Heart right ventricle (tissue), 16 donors: ENCODE results near the gene DFFB. TPM values are rescaled to one million over a fixed set of nuclear protein-coding genes. Genes with fewer than 3 reads are reported as not detected.

Source experiments
- ATAC-seq, 8 donors: fragments of 200-7000 bp; cut with Tn5 transposase; one replicate each; pipeline ENCODE4 v1.9.1; 2020; ENCODE audit warnings: mild to moderate bottlenecking in 8 of 8, moderate library complexity in 8 of 8, moderate number of reproducible peaks in 1 of 8
- DNase-seq, 2 donors: peaks; one replicate each; pipeline ENCODE4 v3.0.0-alpha.2; 2020
- H3K27ac ChIP-seq, 10 donors: fragments of 200-600 bp; sonication (generic) in 2 of 10; one replicate each; pipeline versions ENCODE4 v1.5.0 to v1.8.0; 2020 to 2022; ENCODE audit warnings: mild to moderate bottlenecking in 3 of 10
- H3K27me3 ChIP-seq, 7 donors: fragments of 200-600 bp; one replicate each; pipeline ENCODE4 v1.8.0; 2021 to 2022; ENCODE audit warnings: mild to moderate bottlenecking in 2 of 7
- H3K36me3 ChIP-seq, 9 donors: fragments of 200-600 bp; sonication (generic) in 1 of 9; one replicate each; pipeline versions ENCODE4 v1.5.0 to v1.8.0; 2020 to 2022; ENCODE audit warnings: mild to moderate bottlenecking in 2 of 9
- H3K4me1 ChIP-seq, 9 donors: fragments of 200-600 bp; sonication (generic) in 1 of 9; one replicate each; pipeline versions ENCODE4 v1.5.0 to v1.8.0; 2020 to 2022; ENCODE audit warnings: mild to moderate bottlenecking in 4 of 9
- H3K4me3 ChIP-seq, 10 donors: fragments of 200-600 bp; sonication (generic) in 2 of 10; one replicate each; pipeline versions ENCODE4 v1.5.0 to v1.8.0; 2020 to 2022; ENCODE audit warnings: mild to moderate bottlenecking in 7 of 10, moderate library complexity in 2 of 10
- H3K9me3 ChIP-seq, 11 donors: fragments of 200-600 bp in 10 of 11; sonication (generic) in 2 of 11; one replicate each; pipeline versions ENCODE4 v1.5.0 to v1.8.0; 2013 to 2022; ENCODE audit warnings: mild to moderate bottlenecking in 2 of 11, control low read depth in 1 of 11, moderate library complexity in 1 of 11
- CTCF ChIP-seq, 9 donors: fragments of 200-600 bp; sonication (generic) in 2 of 9; IDR thresholded peaks; one replicate each; pipeline versions ENCODE4 v1.5.0 to v1.8.0; 2021 to 2022; ENCODE audit warnings: antibody characterized with exemption in 9 of 9, mild to moderate bottlenecking in 5 of 9, moderate library complexity in 1 of 9
- WGBS, 2 donors: extraction: QIAGEN DNeasy Blood & Tissue Kit; methylation state at CpG; one replicate each; pipeline ENCODE4 v1.1.7; 2013; ENCODE audit warnings: inconsistent platforms in 1 of 2; 5-methylcytosine and 5-hydroxymethylcytosine counted together
- intact Hi-C, 10 donors: fragments of 100-400 bp; cut with DNase I; formaldehyde crosslinking; loops; one replicate each; pipeline versions ENCODE4 v1.11.1 to v1.14.2; 2022
- polyA plus RNA-seq, 2 donors: library from polyadenylated mRNA; stranded (reverse); fragments of 200-250 nt; gene quantifications; one replicate each; pipeline ENCODE4 v1.2.3, GENCODE V29; 2013
- total RNA-seq, 10 donors: library from RNA; stranded (reverse); fragmentation: NEBNext Ultra II Directional in 3 of 10; extraction: Animal tissue kit (Norgen Biotek cat#: 25700) in 3 of 10; gene quantifications; one replicate each; pipeline versions ENCODE4 v1.2.1 to v1.2.4, GENCODE V29; 2021 to 2023
- donor health status: Arrhythmogenic right ventricular cardiomyopathy.
- donor health status: ischemic (EF 13 %, LVEDD 7.1; RV severe dilation, severe dysfunction).
- donor health status: healthy with polysubstance abuse.
- donor health status: DM: no; HTN: yes; CAD: no.
- donor health status: DM: no; HTN: no; CAD: no.
- donor health status: ischemic (EF 25% LVEDD 6.9; RV normal size, moderate dysfunction).
- donor health status: ischemic (EF 25% LVEDD 5.7; RV mildly dilated, moderate dysfunction).
- donor health status: healthy.
- donor health status: DM: yes; HTN: yes; CAD: no.
- donor health status: Ischemic cardiomyopathy.
- donor health status: ischemic (EF 35%, LVEDD 5.7; RV mildly dilated, moderate dysfunction).
- donor health status: nonischemic (EF 11% LVEDD 7.7; RV severe dilation, severe dysfunction).
- donor health status: DM: yes; HTN: yes; CAD: no.
- donor health status: PGD.
- donor health status: ischemic (EF 29% LVEDD 5.4; RV normal size, mild dysfunction).
- donor health status: nonischemic (EF 23%, LVEDD 6.1; RV moderate dilation, normal function).

The DFFB gene
- total and polyA plus RNA-seq, 12 donors = 1.2 to 7.9 (median 2.3) TPM

GRCh38 chr1:3925256-3925655 lies 68.0 kb downstream of the DFFB start:
- H3K4me1 ChIP-seq = no peaks in the 10 kb centered on the region
- H3K4me3 ChIP-seq = no peak overlapping the region
- H3K9me3 ChIP-seq = no peaks in the 10 kb centered on the region
- DNase-seq (no peak), ATAC-seq (no peak)
- 84 to 85% methylated on average over 12 of the region's 12 CpGs for WGBS, 2 donors
- no peaks in the 10 kb centered on the region for H3K36me3 ChIP-seq
- peaks cover 0 to 48% (median 39%) of the 10 kb centered on the region in 7 donors for H3K27me3 ChIP-seq
- intact Hi-C loops = no loop called here
- no peak for TF ChIP-seq CTCF (IDR thresholded peaks at IDR 0.05)
- H3K27ac ChIP-seq = no peak overlapping the region

- no peak for ATAC-seq
- Histone ChIP-seq H3K4me3 (no peak overlapping the region), H3K27me3 (peaks cover 0 to 47% (median 39%) of the 10 kb centered on the region in 7 donors), H3K9me3 (no peaks in the 10 kb centered on the region), H3K36me3 (no peaks in the 10 kb centered on the region), H3K27ac (no peak overlapping the region), H3K4me1 (no peaks in the 10 kb centered on the region)
- no peak for DNase-seq
- no peak for TF ChIP-seq CTCF (IDR thresholded peaks at IDR 0.05)
- intact Hi-C loops = no loop called here
- WGBS, 2 donors = 82 to 84% methylated on average over 8 of the region's 8 CpGs
Observed at GRCh38 chr1:3925762-3926161, 68.5 kb downstream of the DFFB start.

GRCh38 chr1:3926956-3927355 lies 69.7 kb downstream of the DFFB start:
- no peak for TF ChIP-seq CTCF (IDR thresholded peaks at IDR 0.05)
- Histone ChIP-seq H3K4me1 (no peaks in the 10 kb centered on the region), H3K4me3 (no peak overlapping the region), H3K9me3 (no peaks in the 10 kb centered on the region), H3K36me3 (no peaks in the 10 kb centered on the region), H3K27ac (no peak overlapping the region), H3K27me3 (peaks cover 0 to 54% (median 49%) of the 10 kb centered on the region in 7 donors)
- DNase-seq = no peak
- intact Hi-C loops = no loop called here
- no peak for ATAC-seq

GRCh38 chr1:3928586-3928985 lies 71.3 kb downstream of the DFFB start:
- no peaks in the 10 kb centered on the region for H3K9me3 ChIP-seq
- no peak for DNase-seq
- no peaks in the 10 kb centered on the region for H3K36me3 ChIP-seq
- intact Hi-C loops = no loop called here
- TF ChIP-seq CTCF (IDR thresholded peaks at IDR 0.05) = no peak
- WGBS, 2 donors = 56 to 58% methylated on average over 11 of the region's 11 CpGs
- ATAC-seq = no peak
- no peak overlapping the region for H3K4me3 ChIP-seq
- peaks cover 0 to 56% (median 46%) of the 10 kb centered on the region in 7 donors for H3K27me3 ChIP-seq
- no peak overlapping the region for H3K27ac ChIP-seq
- no peaks in the 10 kb centered on the region for H3K4me1 ChIP-seq
